NOMO-1 (cell line): ENCODE data around the gene SPART.
A peak's percentile ranks its signal among the peaks of the same experiment; 100 is the strongest.

Source experiments
- DNase-seq, 2 experiments: peaks; one replicate each; lab custom pipeline; 2025; ENCODE audit not compliant: unreplicated experiment in 2 of 2; lab: John Stamatoyannopoulos, UW

Gene SPART, protein sequence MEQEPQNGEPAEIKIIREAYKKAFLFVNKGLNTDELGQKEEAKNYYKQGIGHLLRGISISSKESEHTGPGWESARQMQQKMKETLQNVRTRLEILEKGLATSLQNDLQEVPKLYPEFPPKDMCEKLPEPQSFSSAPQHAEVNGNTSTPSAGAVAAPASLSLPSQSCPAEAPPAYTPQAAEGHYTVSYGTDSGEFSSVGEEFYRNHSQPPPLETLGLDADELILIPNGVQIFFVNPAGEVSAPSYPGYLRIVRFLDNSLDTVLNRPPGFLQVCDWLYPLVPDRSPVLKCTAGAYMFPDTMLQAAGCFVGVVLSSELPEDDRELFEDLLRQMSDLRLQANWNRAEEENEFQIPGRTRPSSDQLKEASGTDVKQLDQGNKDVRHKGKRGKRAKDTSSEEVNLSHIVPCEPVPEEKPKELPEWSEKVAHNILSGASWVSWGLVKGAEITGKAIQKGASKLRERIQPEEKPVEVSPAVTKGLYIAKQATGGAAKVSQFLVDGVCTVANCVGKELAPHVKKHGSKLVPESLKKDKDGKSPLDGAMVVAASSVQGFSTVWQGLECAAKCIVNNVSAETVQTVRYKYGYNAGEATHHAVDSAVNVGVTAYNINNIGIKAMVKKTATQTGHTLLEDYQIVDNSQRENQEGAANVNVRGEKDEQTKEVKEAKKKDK

DNA sequence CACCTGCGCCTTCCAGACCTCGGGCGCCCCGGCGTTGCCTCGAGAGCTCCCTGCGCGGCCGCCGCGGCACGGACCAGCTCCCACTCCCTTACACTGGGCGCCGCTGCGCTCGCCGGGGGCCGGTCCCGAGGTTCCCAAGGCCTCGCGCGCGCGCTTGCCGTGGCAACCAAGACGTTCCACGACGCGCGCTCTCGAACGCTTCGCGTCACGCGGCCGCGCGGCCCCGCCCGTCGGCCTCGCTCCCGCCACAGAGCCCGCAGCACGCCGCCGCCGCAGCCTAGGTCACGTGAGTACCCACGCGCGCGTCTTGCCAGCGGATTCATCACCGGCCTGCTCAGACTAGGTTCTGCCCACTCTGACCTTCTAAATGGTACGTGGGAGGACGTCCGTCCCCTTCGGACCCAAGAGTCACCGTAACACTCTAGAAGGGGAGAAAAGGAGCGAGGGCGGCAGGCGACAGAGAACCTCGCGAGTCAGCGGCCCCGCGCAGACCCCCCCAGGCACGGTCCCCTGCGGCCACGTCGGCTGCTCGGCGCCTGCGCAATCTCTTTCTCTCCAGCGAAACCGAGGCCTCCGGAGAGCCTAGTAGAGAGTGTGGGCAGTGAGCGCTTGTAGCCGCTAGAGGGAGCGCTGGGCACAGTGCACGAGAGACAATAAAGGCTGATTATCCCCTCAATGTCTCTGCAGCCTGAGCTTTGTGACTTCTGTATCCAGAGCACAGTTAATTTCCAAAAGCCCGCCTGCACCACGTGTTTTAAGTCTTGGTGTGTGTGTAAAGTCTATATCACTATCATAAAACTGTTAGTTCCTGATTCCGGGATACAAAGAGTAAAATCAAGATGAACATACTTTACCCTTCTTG is at the start of gene SPART:
Gene SPART, minus strand, starts transcription at position 173 of the 862 bp plus-strand sequence. CDS start 10,564 bp downstream, outside the sequence.
- DNase-seq = peak; percentile 82 to 90

DNA sequence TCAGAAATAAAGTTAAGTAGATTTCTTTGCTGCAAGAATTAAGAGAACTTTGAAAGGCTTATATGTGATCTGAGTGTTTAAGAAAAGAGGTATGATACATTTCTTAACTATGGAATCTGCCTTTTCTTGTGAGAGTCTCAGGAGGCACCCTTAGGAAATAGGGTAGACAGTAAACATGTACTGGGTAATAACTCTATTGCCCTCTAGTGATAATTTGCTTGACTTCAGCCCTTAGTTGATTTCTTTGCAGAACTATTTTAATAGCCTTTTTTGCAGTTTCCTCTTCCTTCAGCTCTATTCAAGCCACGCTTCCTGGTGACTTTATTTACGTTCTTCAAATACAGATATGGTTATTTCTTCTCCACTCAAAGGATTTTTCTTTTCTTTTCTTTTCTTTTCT is 49.1 kb upstream of the SPART start:
- DNase-seq = peak; percentile 77 to 88

DNA sequence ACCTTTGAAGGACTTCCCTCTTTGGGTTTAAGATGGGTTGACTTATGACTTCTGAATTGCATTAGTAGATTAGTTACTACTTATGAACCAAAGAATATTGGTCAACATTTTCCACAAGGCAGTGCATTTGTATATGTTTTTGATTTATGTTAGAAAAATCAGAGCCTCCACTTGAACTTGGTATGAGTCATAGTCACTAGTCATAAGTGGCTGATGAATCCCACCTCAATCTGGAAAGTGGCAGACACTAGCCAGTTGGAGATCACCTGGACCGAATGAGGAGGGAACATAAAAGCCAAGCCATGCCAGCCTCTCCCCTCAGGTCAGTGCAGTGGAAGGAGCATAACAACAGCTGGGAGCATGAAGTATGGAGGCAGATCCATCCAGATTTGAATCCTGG is 39.3 kb upstream of the SPART start:
- no peak for DNase-seq

DNA sequence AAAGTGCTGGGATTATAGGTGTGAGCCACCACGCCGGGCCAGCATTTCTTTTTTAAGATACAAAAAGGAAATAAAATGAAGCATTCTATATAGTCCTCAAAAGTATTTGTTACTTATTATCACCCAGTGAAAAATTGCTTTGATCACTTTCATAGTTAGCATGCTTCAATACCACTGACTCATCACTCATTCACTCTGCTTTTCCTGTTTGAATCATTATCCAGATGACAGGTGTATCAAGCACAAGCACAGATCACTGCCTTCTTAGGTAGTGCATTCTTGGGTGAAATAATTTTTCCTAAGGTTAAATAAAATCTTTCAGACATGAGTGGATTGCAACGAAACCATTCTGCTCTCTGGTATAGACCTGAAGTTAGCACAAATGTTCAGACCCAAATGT is 35.8 kb upstream of the SPART start:
- DNase-seq = no peak

DNA sequence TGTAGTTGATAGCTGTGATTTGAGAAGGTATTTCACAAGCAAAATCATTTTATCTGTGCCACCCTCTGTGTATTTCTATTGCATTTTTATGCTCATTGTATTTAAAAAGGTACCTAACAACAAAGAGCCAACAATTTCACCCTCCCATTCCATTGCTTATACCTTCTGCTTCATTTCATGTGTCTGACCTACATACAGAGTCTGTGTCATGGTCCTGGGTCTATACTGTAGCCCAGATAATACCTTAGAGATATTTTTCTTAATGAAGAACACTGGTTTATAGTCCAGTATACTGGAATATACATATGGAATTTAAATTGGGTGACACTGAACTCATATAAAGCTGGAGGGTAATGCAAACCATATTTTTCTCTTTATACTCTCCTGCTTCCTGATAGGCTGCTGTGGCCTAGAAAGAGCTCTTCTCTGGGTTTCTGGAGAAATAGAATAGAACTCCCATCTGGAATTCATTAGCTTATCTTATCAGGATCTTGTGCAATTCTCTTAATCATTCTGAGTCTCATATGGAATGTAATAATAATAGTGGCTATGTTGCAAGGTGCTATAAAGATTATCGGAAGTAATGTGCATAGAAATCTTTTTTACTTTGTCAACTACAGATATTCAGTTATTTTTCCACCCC is 31.8 kb upstream of the SPART start:
- no peak for DNase-seq

DNA sequence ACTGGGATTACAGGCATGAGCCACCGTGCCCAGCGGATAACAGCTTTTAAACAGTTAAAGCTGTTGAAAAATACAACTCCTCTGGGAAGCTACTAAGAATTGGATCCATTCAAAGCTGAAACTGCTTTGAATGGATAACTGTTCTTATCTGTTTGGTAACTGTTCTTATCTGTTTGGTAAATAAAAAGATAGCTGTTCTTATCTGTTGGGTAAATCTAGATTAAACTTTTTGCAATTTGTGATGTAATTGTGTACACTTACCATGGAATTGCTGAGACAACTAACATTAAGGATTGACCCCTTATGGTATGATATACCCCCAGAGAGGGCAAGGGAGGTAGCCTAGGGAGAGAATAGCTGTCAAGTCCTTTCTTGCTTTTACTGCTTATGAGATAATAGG is 27.9 kb upstream of the SPART start:
- DNase-seq = no peak

DNA sequence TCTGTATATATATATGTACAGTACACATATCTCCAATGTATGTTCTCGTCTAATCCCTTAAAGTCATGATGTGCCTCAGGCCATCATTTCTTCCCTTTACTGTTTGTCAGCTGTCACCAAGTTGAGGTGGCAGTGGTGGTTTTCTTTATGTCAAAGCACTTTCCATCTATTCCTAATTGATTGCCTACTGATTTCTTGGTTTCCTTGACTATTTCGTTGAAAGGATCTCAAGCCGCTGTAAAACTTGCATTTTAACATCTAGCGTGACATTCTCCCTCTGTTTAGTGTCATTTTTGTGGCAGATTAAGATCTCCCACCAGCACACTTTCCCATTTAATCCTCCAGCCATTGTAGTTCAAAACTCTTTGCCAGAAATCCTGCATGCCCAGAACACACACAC is 25.0 kb upstream of the SPART start:
- no peak for DNase-seq

DNA sequence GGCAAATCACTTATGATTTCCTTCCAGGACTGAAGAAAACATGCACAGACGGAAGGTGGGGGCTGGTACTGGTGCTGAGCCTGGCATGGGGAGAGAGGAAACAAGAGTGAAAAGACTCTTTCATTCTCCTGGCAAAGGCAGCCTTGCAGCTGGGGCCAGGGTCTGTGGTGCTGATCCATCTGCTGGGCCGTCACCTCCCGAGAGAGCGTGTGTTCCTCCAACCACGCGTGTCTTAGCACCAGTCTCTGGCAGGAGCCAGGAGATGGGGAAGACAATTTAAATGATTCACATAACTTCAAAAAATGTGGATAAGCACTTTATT is 23.9 kb upstream of the SPART start:
- no peak for DNase-seq

DNA sequence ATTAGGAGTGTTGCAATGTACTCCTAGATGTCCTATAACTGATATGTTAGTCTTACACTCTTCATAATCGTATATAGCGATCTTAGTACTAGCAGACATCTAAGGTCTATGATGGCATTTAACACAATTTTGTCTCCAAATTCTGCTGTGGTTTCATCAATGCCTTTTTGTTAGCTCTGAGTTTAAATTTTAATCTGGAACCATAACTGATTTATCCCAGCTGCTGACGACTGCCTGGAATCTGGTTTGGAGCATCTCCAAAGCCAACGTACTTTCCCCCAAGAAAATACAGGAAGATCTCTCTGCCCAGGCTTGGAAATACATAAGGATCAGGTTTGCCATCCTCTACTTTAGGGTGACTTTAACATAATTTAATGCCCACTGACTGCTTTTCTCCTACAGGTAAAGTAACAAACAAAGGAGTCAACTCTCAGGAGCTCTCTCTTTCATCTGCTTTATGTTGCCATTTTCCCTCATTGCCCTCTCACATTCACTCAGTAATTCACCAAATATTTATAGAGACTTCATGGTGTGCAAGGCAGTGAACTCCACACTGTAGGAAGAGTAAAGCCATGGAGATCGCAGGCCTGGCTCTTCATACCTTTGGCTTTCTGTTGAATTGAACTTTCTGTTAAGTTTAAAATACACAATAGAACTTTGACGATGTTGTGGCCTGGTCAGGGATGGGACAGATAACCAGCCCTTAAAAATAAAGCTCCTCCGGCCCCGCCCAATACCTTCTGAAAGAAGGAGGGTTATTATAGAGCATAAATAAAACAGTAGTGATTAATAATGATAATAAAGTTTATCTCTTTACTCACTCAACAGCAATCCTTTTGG is 23.3 kb upstream of the SPART start:
- no peak for DNase-seq

DNA sequence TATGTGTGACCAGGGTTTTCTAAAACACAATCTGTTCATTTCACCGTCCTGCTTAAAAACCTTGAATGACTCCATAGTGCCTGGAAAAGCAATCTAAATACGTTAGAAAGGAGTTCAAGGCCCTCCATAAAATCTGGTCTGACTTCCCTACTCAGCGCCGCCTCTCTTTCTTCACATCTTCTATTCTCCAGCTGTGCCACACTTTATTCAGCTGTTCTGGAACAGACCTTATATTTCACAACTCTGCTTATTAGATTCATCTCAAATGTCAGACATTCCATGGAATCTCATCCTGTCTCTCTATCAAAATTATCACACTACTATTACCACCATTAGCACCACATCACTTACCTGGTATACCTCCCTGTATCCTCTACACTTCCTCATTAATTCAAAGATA is 19.8 kb upstream of the SPART start:
- no peak for DNase-seq

DNA sequence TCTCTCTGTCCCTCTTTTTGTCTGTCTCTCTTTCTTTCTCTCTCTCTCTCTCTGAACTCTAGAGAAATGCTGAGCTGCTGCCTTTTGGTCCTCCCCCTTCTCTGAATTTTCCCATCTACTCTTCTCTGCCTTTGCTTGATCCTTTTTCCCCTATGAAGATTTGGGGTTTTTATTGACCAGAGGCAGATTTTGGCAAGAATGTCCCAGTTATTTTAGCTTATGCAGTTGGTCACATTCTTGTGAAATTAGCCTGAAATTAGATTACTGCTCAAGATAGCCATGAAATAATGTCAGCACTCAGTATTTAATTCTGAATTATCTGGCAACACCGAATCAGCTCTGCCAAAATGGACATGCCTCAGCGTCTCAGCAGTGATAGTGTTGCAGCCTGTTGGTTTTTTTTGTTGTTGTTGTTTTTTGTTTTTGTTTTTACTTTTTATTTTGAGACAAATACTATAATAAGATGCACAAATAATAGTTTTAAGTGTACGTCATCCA is 17.2 kb upstream of the SPART start:
- DNase-seq = no peak

DNA sequence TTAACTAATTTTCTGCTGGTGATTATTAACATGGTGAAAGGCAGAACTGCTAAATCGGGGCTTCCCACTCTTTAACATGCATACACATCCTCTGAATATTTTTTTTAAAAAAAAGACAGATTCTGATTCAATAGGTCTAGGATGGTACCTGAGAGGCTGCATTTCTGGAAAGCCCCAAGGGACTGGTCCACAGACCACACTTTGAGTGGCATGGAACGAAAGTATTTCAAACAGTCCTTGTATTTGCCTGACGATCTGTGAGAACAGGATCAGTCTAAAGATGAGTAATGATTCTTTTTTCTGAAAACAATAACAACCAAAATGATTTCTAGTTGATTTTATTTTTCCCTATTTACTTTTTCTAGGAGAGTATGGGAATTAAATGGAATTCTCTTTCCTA is 16.7 kb upstream of the SPART start:
- no peak for DNase-seq

DNA sequence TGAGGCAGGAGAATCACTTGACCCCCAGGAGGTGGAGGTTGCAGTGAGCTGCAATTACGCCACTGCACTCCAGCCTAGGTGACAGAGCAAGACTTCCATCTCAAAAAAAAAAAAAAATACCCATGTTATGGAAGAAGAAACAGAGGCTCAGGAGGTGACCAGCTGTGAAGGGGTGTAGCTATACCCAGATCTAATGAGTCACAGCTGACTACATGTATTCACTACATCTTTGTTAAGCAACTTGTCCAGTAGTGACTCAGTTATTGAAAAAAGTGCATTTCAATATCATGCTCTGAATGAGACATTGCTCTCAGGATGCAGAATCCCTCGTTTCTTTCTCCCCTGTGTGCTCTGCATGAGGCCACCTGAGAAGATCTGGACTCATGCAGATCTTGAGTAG is 16.1 kb upstream of the SPART start:
- no peak for DNase-seq

DNA sequence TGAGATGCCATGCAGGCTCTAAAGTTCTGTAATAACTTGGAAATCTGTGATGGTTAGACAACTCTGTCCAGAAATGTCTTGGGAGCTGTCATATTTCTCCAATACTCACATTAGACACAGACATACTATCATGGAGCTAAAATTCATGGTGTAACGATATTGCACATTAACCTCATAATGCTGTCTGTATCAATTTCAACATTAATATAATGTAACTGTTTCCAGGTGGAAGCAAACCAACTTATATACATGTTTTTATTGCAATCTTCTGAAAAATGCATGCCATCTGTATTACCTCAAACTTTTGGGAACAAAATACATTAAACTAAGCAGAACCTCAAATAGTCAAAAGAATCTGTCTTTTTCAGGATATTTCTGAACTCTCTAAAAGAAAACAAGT is 14.7 kb upstream of the SPART start:
- DNase-seq = no peak

DNA sequence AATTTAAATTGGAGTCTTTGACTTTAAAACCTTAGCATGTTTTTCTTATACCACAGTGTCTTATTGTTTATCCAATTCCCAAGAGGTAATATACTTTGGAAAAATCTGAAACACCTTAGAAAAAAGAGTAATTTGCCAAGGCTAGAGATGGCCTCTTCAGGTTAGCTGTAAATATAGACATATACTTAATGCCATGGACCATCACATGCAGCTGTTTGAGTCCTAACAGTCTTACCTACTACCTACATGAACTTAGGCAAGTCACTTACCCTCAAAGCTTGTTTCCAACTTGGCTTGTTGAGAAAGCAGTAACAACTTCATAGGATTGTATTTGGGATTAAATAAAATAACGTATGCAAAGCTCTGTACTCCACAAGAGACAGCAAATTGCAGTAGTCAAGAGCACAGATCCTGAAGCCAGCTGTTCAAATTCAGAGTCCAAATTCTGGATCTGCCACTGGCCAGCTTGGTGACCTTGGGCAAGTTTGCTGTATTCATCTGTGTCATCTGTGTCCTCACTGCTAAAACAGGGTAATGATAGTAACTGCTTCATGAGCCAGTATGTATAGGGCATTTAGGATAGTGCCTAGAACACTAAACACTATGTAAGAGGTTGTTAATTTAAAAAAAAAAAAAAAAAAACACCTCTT is 13.2 kb upstream of the SPART start:
- no peak for DNase-seq

DNA sequence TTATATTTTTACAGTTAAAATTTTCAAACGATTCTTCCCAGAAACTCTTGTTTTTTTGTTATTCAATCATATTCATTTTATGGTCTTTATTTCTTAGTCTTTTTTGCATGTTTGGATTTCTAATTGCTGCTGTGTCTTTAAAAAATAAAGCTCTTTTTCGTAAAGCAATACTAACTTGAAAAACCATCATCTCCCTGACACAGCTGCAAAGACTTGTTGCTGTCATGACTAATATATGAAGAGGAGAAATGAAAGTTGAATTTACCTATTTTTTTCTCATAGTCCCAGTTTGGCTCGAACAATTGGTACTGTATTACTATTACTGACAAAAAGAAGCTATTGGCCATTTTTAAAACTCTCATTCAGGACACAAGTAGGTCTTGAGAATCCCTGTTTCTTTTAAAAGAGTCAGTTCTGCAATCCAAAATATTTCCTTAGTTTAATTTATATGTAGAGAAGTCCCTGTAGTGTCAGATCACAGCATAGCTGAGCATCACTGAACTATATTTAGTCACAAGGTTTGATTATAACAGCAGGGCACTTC is 12.1 kb upstream of the SPART start:
- DNase-seq = no peak

DNA sequence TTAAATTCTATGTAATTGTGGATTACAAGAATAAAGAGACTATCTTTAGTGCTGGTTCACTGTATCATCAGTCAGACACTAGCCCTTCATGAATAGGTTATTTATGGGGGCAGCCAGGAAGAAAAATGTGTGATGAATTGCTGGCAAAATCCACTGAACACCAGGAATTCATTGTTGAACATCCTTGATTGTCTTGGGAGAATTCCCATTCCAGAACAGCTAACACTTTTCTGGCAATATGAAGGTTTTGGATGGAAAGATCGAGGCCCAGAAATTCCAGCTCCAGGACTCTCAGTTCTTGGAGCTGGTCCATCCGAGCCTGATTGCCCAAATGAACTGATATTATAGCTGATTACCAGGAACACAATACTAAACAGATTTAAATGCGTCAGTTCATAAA is 11.5 kb upstream of the SPART start:
- no peak for DNase-seq

DNA sequence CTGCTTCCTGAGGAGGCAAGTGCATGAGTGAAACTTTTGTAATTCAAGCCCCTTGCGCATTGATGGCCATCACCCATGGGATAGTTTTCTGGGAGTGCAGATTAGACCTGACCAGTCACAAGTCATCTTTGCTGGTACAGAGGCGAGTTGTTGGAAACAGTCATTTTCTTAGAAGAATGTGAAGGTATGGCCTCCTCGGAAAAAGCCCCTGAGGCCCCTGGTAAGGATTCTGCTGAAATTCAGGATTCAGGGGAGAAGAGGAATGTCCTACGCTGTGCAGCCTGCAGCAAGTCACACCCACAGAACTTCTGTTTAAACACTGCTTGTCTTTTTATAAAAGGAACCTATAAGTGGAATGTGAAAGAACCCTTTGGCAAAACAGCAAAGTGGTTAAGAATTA is 11.0 kb upstream of the SPART start:
- no peak for DNase-seq

DNA sequence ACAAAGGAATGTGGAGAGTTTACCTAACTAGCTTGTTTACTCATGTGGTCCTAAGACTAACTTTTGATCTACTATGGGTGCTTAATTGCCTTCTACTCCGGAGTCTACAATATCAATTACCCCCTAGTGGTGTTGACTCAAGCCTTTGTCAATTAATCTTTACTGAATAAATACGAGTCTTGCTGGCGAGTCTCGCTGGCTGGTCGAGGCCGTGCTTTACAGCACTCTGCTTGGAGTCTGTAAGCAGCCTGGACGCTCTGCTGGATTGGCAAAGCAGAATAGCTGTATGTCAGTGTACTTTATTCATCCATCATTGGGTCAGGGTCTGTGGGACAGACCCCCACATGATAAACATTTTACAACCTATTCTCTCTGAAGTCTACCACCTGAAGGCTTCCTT is 9.9 kb upstream of the SPART start:
- DNase-seq = no peak
